Fibroblast of skin of back (primary cell): ENCODE data around the gene ARPC5.

ENCODE experiments used
- DNase-seq: peaks from one replicate; pipeline ENCODE4 v3.0.0-alpha.2; 2013

ARPC5 gene

GRCh38 chr1:183609759-183610452 lies 25.7 kb downstream of the ARPC5 start:
- DNase-seq, result peak; percentile 84

- DNase-seq, result peak; percentile 88
Observed at GRCh38 chr1:183609313-183609712, 26.3 kb downstream of the ARPC5 start.

GRCh38 chr1:183607322-183607980 lies 28.1 kb downstream of the ARPC5 start:
- DNase-seq, result no peak

GRCh38 chr1:183605904-183606303 lies 29.7 kb downstream of the ARPC5 start:
- DNase-seq, result no peak

GRCh38 chr1:183604815-183605214 lies 30.8 kb downstream of the ARPC5 start:
- DNase-seq, result no peak

- peak; percentile 86 for DNase-seq
Observed at GRCh38 chr1:183604038-183604808, 31.4 kb downstream of the ARPC5 start.

GRCh38 chr1:183602510-183602909 lies 33.1 kb downstream of the ARPC5 start:
- no peak for DNase-seq

- DNase-seq, result no peak
Observed at GRCh38 chr1:183600634-183601033, 34.9 kb downstream of the ARPC5 start.

- DNase-seq, result peak; percentile 64
Observed at GRCh38 chr1:183600136-183600535, 35.4 kb downstream of the ARPC5 start.

- DNase-seq, result no peak
Observed at GRCh38 chr1:183598386-183598785, 37.2 kb downstream of the ARPC5 start.

- DNase-seq, result no peak
Observed at GRCh38 chr1:183597656-183598347, 37.8 kb downstream of the ARPC5 start.

GRCh38 chr1:183596500-183596899 lies 39.1 kb downstream of the ARPC5 start:
- DNase-seq, result no peak

GRCh38 chr1:183595537-183595936 lies 40.0 kb downstream of the ARPC5 start:
- DNase-seq, result no peak

- DNase-seq, result no peak
Observed at GRCh38 chr1:183593356-183593755, 42.2 kb downstream of the ARPC5 start.

- DNase-seq, result no peak
Observed at GRCh38 chr1:183592733-183593132, 42.9 kb downstream of the ARPC5 start.

GRCh38 chr1:183590244-183591191 lies 45.1 kb downstream of the ARPC5 start, which contains the start of gene NCF2:
NCF2 (minus strand) TSS chr1:183590459; CDS start chr1:183590329, 130 bp downstream.
- DNase-seq, result no peak

GRCh38 chr1:183589874-183590243 lies 45.7 kb downstream of the ARPC5 start:
- DNase-seq, result no peak

- DNase-seq, result no peak
Observed at GRCh38 chr1:183589384-183589783, 46.2 kb downstream of the ARPC5 start.

GRCh38 chr1:183588827-183589226 lies 46.8 kb downstream of the ARPC5 start:
- no peak for DNase-seq

GRCh38 chr1:183586926-183587325 lies 48.7 kb downstream of the ARPC5 start:
- no peak for DNase-seq

GRCh38 chr1:183586455-183586854 lies 49.1 kb downstream of the ARPC5 start:
- no peak for DNase-seq

GRCh38 chr1:183585038-183585437 lies 50.5 kb downstream of the ARPC5 start:
- DNase-seq, result no peak
